HCT116 (cell line): ENCODE data around the gene SPACA9. TPM values are rescaled to one million over a fixed set of nuclear protein-coding genes. Genes with fewer than 3 reads are reported as not detected.
A peak's percentile ranks its signal among the peaks of the same experiment; 100 is the strongest.

Experiments
- ATAC-seq: fragments of 200-7000 bp; cut with Tn5 transposase; 2 replicates; pipeline ENCODE4 v1.9.1; 2020; ENCODE audit warnings: mild to moderate bottlenecking, moderate library complexity
- BruUV-seq: library from RNA; stranded (reverse); fragments of 400-500 nt; replicated peaks from 2 replicates; lab custom pipeline; 2021; lab: Mats Ljungman, UMichigan
- CTCF ChIA-PET: fragments of 300-600 bp; sonication (Branson Sonifier 250); formaldehyde crosslinking; loops from one replicate; lab custom pipeline; 2021; ENCODE audit warnings: antibody characterized with exemption; lab: Charles Lee
- POLR2A ChIA-PET: fragments of 300-600, 350-600 bp; sonication (Branson Sonifier 250); formaldehyde crosslinking; loops from one replicate; lab custom pipeline; 2021; ENCODE audit warnings: antibody characterized with exemption; lab: Charles Lee
- RAD21 ChIA-PET, 2 experiments: fragments of 300-600 bp; sonication (Branson Sonifier 250); formaldehyde crosslinking; loops; one replicate each; lab custom pipeline; 2023; ENCODE audit warnings: low total read pairs in 2 of 2; ENCODE audit not compliant: uncharacterized antibody in 2 of 2, unreplicated experiment in 2 of 2, low non-redundant PET in 1 of 2; lab: Charles Lee
- DNase-seq: peaks from one replicate; pipeline ENCODE4 v3.0.0-alpha.2; 2010; ENCODE audit warnings: low read depth, low spot score
- H2AFZ ChIP-seq: fragments of 200-600 bp; shearing (Covaris generic), sonication (generic); 2 replicates; pipeline ENCODE4 v1.6.1; 2017; ENCODE audit warnings: low read depth, mixed run types, mixed read lengths, antibody characterized with exemption, low read length; ENCODE audit not compliant: poor library complexity, severe bottlenecking
- H3K27ac ChIP-seq: 2 replicates; pipeline ENCODE4 v1.5.1; 2012; ENCODE audit warnings: low read depth, low read length
- H3K27me3 ChIP-seq: fragments of 200-600 bp; sonication (generic); 2 replicates; pipeline ENCODE4 v1.6.1; 2016; ENCODE audit warnings: mixed run types, low read length, mixed read lengths; ENCODE audit not compliant: insufficient read depth
- H3K36me3 ChIP-seq, 2 experiments: fragments of 200-500 bp in 1 of 2; fragments of 200-600 bp in 1 of 2; sonication (Bioruptor generic) in 1 of 2; sonication (generic) in 1 of 2; 2 replicates each; pipeline versions ENCODE4 v1.5.1 to v1.6.1; 2014 to 2016; ENCODE audit warnings: low read length in 2 of 2, inconsistent platforms in 1 of 2, mixed read lengths in 1 of 2, mixed run types in 1 of 2; ENCODE audit not compliant: insufficient read depth in 2 of 2, control insufficient read depth in 1 of 2
- H3K4me1 ChIP-seq, 2 experiments: fragments of 200-600 bp in 1 of 2; sonication (generic) in 1 of 2; 2 replicates each; pipeline versions ENCODE4 v1.5.1 to v1.6.1; 2012 to 2017; ENCODE audit warnings: low read length in 2 of 2, inconsistent platforms in 1 of 2, mild to moderate bottlenecking in 1 of 2, mixed read lengths in 1 of 2, mixed run types in 1 of 2, moderate library complexity in 1 of 2; ENCODE audit not compliant: insufficient read depth in 2 of 2, control insufficient read depth in 1 of 2
- H3K4me2 ChIP-seq: fragments of 200-600 bp; sonication (generic); 2 replicates; pipeline ENCODE4 v1.6.1; 2017; ENCODE audit warnings: mixed run types, low read length, mixed read lengths
- H3K4me3 ChIP-seq, 2 experiments: fragments of 200-600 bp in 1 of 2; sonication (generic) in 1 of 2; replicated peaks in 1 of 2; 2 replicates each; pipeline ENCODE4 v1.5.1; 2011 to 2016; ENCODE audit warnings: low read length in 2 of 2, control low read depth in 1 of 2, low read depth in 1 of 2, mild to moderate bottlenecking in 1 of 2, mixed read lengths in 1 of 2, mixed run types in 1 of 2
- H3K79me2 ChIP-seq: fragments of 200-600 bp; sonication (generic); 2 replicates; pipeline ENCODE4 v1.6.1; 2017; ENCODE audit warnings: mild to moderate bottlenecking, mixed run types, low read length, moderate library complexity, mixed read lengths; ENCODE audit not compliant: insufficient read depth
- H3K9ac ChIP-seq: fragments of 200-600 bp; sonication (generic); 2 replicates; pipeline ENCODE4 v1.6.1; 2016; ENCODE audit warnings: low read length, mixed read lengths
- H3K9me2 ChIP-seq: fragments of 200-600 bp; sonication (generic), shearing (Covaris generic); 2 replicates; pipeline ENCODE4 v1.6.1; 2017; ENCODE audit warnings: mixed run types, mild to moderate bottlenecking, moderate library complexity; ENCODE audit not compliant: insufficient read depth
- H3K9me3 ChIP-seq, 2 experiments: fragments of 200-500 bp in 1 of 2; fragments of 200-600 bp in 1 of 2; sonication (Bioruptor generic) in 1 of 2; sonication (generic) in 1 of 2; 2 replicates each; pipeline ENCODE4 v1.6.1; 2014 to 2017; ENCODE audit warnings: low read length in 2 of 2, mixed read lengths in 2 of 2, inconsistent platforms in 1 of 2, low read depth in 1 of 2, mild to moderate bottlenecking in 1 of 2, mixed run types in 1 of 2, moderate library complexity in 1 of 2; ENCODE audit not compliant: control insufficient read depth in 1 of 2, insufficient read depth in 1 of 2
- H4K20me1 ChIP-seq: fragments of 200-600 bp; sonication (generic), shearing (Covaris generic); 2 replicates; pipeline ENCODE4 v1.6.1; 2017; ENCODE audit warnings: mixed run types, mild to moderate bottlenecking, moderate library complexity; ENCODE audit not compliant: insufficient read depth
- CBX3 ChIP-seq: IDR thresholded peaks from 2 replicates; pipeline ENCODE4 v1.6.1; 2012; ENCODE audit warnings: low read depth
- CEBPB ChIP-seq: IDR thresholded peaks from 2 replicates; pipeline ENCODE4 v1.6.1; 2012; ENCODE audit warnings: low read depth
- CTCF ChIP-seq, 3 experiments: fragments of 200-600 bp in 1 of 3; sonication (generic) in 1 of 3; IDR thresholded peaks in 2 of 3; conservative IDR thresholded peaks in 1 of 3; 2 replicates each; pipeline ENCODE4 v1.5.1; 2012 to 2017; ENCODE audit warnings: low read depth in 2 of 3, low read length in 2 of 3, antibody characterized with exemption in 1 of 3, borderline replicate concordance in 1 of 3, control low read depth in 1 of 3, mild to moderate bottlenecking in 1 of 3, mixed read lengths in 1 of 3, mixed run types in 1 of 3, moderate library complexity in 1 of 3; ENCODE audit not compliant: insufficient read depth in 1 of 3
- EGR1 ChIP-seq: IDR thresholded peaks from 2 replicates; pipeline ENCODE4 v1.6.1; 2012; ENCODE audit warnings: low read depth
- EZH2 ChIP-seq: fragments of 200-600 bp; sonication (generic); IDR thresholded peaks from 2 replicates; pipeline ENCODE4 v1.6.1; 2017; ENCODE audit warnings: antibody characterized with exemption, mixed run types
- FOSL1 ChIP-seq: IDR thresholded peaks from 2 replicates; pipeline ENCODE4 v1.6.1; 2012; ENCODE audit warnings: low read depth
- JUND ChIP-seq: IDR thresholded peaks from 2 replicates; pipeline ENCODE4 v1.6.1; 2012
- POLR2A ChIP-seq: IDR thresholded peaks from 2 replicates; pipeline ENCODE4 v1.7.0; 2011; ENCODE audit warnings: borderline replicate concordance; ENCODE audit not compliant: insufficient read depth, insufficient read length; ENCODE audit errors: extremely low read depth
- POLR2AphosphoS5 ChIP-seq: IDR thresholded peaks from 2 replicates; pipeline ENCODE4 v1.6.1; 2011; ENCODE audit warnings: mild to moderate bottlenecking, low read depth, low read length, moderate library complexity
- RAD21 ChIP-seq: IDR thresholded peaks from 2 replicates; pipeline ENCODE4 v1.6.1; 2012; ENCODE audit warnings: low read depth, mild to moderate bottlenecking
- REST ChIP-seq: IDR thresholded peaks from 2 replicates; pipeline ENCODE4 v1.6.1; 2012; ENCODE audit warnings: low read depth
- SP1 ChIP-seq: IDR thresholded peaks from 2 replicates; pipeline ENCODE4 v1.6.1; 2012; ENCODE audit warnings: low read depth
- SRF ChIP-seq: IDR thresholded peaks from 2 replicates; pipeline ENCODE4 v1.6.1; 2012; ENCODE audit warnings: low read depth
- TCF7L2 ChIP-seq: IDR thresholded peaks from 2 replicates; pipeline ENCODE4 v1.7.0; 2011; ENCODE audit warnings: borderline replicate concordance, inconsistent platforms; ENCODE audit not compliant: insufficient read depth, insufficient read length; ENCODE audit errors: extremely low read depth
- YY1 ChIP-seq: IDR thresholded peaks from 2 replicates; pipeline ENCODE4 v1.6.1; 2011; ENCODE audit warnings: low read length, low read depth, moderate library complexity, mild to moderate bottlenecking; ENCODE audit not compliant: insufficient replicate concordance; ENCODE audit errors: extremely low read depth
- ZBTB33 ChIP-seq: IDR thresholded peaks from 2 replicates; pipeline ENCODE4 v1.6.1; 2011; ENCODE audit warnings: mild to moderate bottlenecking, low read length, moderate library complexity; ENCODE audit not compliant: insufficient replicate concordance; ENCODE audit errors: extremely low read depth
- ZFX ChIP-seq: fragments of 450-650 bp; IDR thresholded peaks from 2 replicates; pipeline ENCODE4 v1.6.1; 2017
- ZNF274 ChIP-seq: fragments of 200-500 bp; sonication (Bioruptor generic); IDR thresholded peaks from 2 replicates; pipeline ENCODE4 v1.6.1; 2014; ENCODE audit warnings: mild to moderate bottlenecking, low read depth, low read length, inconsistent platforms
- intact Hi-C: fragments of 100-400 bp; cut with micrococcal nuclease; formaldehyde crosslinking; loops from 2 replicates; pipeline ENCODE4 v1.10.0; 2022
- total RNA-seq: library from RNA; stranded (reverse); gene quantifications from one replicate; pipeline ENCODE4 v1.2.1, GENCODE V29; 2021; ENCODE audit not compliant: unreplicated experiment

The SPACA9 gene
- total RNA-seq, 1 experiment from 2014 or later: 8.0 TPM

- TF ChIP-seq SP1 (no peak), CTCF (IDR thresholded peaks at IDR 0.05 in 2 of 3, conservative IDR thresholded peaks at IDR 0.05 in 1 of 3; ENCODE audit: borderline replicate concordance in 1 of 3, insufficient read depth in 1 of 3, low read depth in 2 of 3, low read length in 2 of 3) (no peak), FOSL1 (no peak), EGR1 (no peak), POLR2A (no peak), JUND (no peak), ZBTB33 (no peak), RAD21 (no peak), SRF (no peak), TCF7L2 (no peak), YY1 (no peak), ZFX (no peak), EZH2 (no peak), CBX3 (no peak), CEBPB (no peak), POLR2AphosphoS5 (no peak), ZNF274 (no peak), REST (no peak)
- Histone ChIP-seq H2AFZ (no peak overlapping the region), H3K4me2 (peak overlapping the region; percentile 55), H3K79me2 (no peaks in the 10 kb centered on the region), H3K27me3 (no peaks in the 10 kb centered on the region), H3K9me3 (no peaks in the 10 kb centered on the region), H3K9ac (no peak overlapping the region), H3K4me3 (no peak overlapping the region), H3K4me1 (peaks cover 12 to 13% of the 10 kb centered on the region in 2 experiments), H3K9me2 (no peaks in the 10 kb centered on the region), H4K20me1 (no peaks in the 10 kb centered on the region), H3K36me3 (no peaks in the 10 kb centered on the region), H3K27ac (no peak overlapping the region)
- RAD21 ChIA-PET: no interaction called here
- CTCF ChIA-PET: no interaction called here
- POLR2A ChIA-PET: no interaction called here
- no peak for DNase-seq
- intact Hi-C loops: no loop called here
- no peak for ATAC-seq
- no TSS peak for BruUV-seq
Observed at GRCh38 chr9:132838291-132838690, 40.4 kb upstream of the SPACA9 start.
